ENCODE measurements around the gene ANGPTL8. TPM values are rescaled to one million over a fixed set of nuclear protein-coding genes. Genes with fewer than 3 reads are reported as not detected.

Gene ANGPTL8
- total and polyA plus RNA-seq, 2 donors (not counting 3 experiments of a cell fraction or from before 2014, with no cell fraction given), result not detected

DNA sequence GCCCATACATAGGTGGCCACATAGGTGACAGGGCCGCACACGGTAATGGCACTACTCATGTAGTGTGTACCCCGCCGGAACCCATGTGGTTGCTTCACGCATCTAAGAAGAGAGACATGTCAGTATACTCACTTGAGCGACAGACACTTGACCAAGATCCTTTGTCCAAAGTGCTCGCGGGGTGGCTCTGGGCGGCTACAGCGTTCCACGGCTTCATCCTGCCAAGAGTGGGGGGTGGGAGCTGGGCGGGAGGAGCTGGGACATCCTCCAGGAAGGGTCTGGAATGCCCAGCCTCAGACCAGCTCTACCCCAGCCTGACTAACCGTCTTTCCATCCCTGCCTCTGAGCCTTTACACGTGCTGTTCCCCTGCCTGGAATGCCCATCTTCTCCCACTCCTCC lies 8.5 kb downstream of the ANGPTL8 start:
- intact Hi-C loops (cut with micrococcal nuclease) (no loop called here), dilution Hi-C loops (cut with MboI; ENCODE audit: extremely low pct_ligation_motif_present, low sequenced_read_pairs) (no loop called here)
- H3K79me2 ChIP-seq (ENCODE audit: control insufficient read depth, insufficient read depth, low read length), result no peaks in the 10 kb centered on the region
- no peaks in the 10 kb centered on the region for H3K9me3 ChIP-seq (replicated peaks; ENCODE audit: control insufficient read depth, insufficient read depth, low read length)
- ChIA-PET CTCF (interaction anchor here (1.3 kb wide), 1 partner anchor 46 kb away, joined by 3 read pairs; no protein-coding TSS in a partner anchor), POLR2A (no interaction called here)
- H3K9me1 ChIP-seq (replicated peaks; ENCODE audit: control insufficient read depth, extremely low read depth, insufficient read depth, low read length), result no peaks in the 10 kb centered on the region
- FAIRE-seq (no peak), DNase-seq (ENCODE audit: low read depth, low spot score) (no peak)
- no peaks in the 10 kb centered on the region for H3K27me3 ChIP-seq (ENCODE audit: control insufficient read depth in 2 of 2, insufficient read depth in 2 of 2, low read length in 2 of 2)
- H2AFZ ChIP-seq (ENCODE audit: low read depth, low read length), result no peak overlapping the region
- TF ChIP-seq POLR2A (IDR thresholded peaks at IDR 0.05; ENCODE audit: low read depth, low read length) (no peak), FOS (IDR thresholded peaks at IDR 0.05; ENCODE audit: borderline replicate concordance, insufficient read depth, low read length) (no peak), JUN (IDR thresholded peaks at IDR 0.05; ENCODE audit: borderline replicate concordance, insufficient read depth, insufficient read length, low read depth) (no peak), POLR2AphosphoS5 (IDR thresholded peaks at IDR 0.05; ENCODE audit: insufficient read depth, low read depth, low read length) (no peak), EZH2 (IDR thresholded peaks at IDR 0.05; ENCODE audit: borderline replicate concordance, low read depth, low read length, severe bottlenecking) (no peak), GATA2 (IDR thresholded peaks at IDR 0.05; ENCODE audit: insufficient read depth, insufficient read length, low read depth, low read length) (no peak), MYC (IDR thresholded peaks at IDR 0.05; ENCODE audit: low read depth, low read length) (no peak)
- TF ChIP-seq, protein P1, sequence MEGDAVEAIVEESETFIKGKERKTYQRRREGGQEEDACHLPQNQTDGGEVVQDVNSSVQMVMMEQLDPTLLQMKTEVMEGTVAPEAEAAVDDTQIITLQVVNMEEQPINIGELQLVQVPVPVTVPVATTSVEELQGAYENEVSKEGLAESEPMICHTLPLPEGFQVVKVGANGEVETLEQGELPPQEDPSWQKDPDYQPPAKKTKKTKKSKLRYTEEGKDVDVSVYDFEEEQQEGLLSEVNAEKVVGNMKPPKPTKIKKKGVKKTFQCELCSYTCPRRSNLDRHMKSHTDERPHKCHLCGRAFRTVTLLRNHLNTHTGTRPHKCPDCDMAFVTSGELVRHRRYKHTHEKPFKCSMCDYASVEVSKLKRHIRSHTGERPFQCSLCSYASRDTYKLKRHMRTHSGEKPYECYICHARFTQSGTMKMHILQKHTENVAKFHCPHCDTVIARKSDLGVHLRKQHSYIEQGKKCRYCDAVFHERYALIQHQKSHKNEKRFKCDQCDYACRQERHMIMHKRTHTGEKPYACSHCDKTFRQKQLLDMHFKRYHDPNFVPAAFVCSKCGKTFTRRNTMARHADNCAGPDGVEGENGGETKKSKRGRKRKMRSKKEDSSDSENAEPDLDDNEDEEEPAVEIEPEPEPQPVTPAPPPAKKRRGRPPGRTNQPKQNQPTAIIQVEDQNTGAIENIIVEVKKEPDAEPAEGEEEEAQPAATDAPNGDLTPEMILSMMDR (IDR thresholded peaks at IDR 0.05; ENCODE audit: extremely low read depth in 1 of 2, insufficient read depth in 1 of 2, low read depth in 1 of 2, low read length in 2 of 2), result no peak
- TF ChIP-seq, protein P2, sequence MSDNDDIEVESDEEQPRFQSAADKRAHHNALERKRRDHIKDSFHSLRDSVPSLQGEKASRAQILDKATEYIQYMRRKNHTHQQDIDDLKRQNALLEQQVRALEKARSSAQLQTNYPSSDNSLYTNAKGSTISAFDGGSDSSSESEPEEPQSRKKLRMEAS (IDR thresholded peaks at IDR 0.05; ENCODE audit: insufficient read depth, insufficient read length), result no peak
- H3K9ac ChIP-seq (replicated peaks; ENCODE audit: extremely low read depth, insufficient read depth, low read length), result no peak overlapping the region
- H4K20me1 ChIP-seq (replicated peaks; ENCODE audit: control insufficient read depth, extremely low read depth, insufficient read depth, low read length), result no peaks in the 10 kb centered on the region
- H3K4me2 ChIP-seq (ENCODE audit: insufficient read depth, low read length), result no peak overlapping the region
- no peak overlapping the region for H3K27ac ChIP-seq (ENCODE audit: insufficient read depth, low read depth, low read length)
- no peak overlapping the region for H3K4me3 ChIP-seq (replicated peaks in 1 of 3; ENCODE audit: insufficient read depth in 1 of 3, low read depth in 1 of 3, low read length in 3 of 3)
- BruUV-seq (replicated peaks), result no TSS peak
- peaks cover 15 to 38% of the 10 kb centered on the region in 2 experiments for H3K36me3 ChIP-seq (ENCODE audit: control insufficient read depth in 2 of 2, extremely low read depth in 1 of 2, insufficient read depth in 2 of 2, low read length in 2 of 2)
- peaks cover 19% of the 10 kb centered on the region for H3K4me1 ChIP-seq (ENCODE audit: control insufficient read depth, extremely low read depth, insufficient read depth, low read length)
